H1 (cell line): ENCODE results near the gene RARB. TPM values are rescaled to one million over a fixed set of nuclear protein-coding genes. Genes with fewer than 3 reads are reported as not detected.

Source experiments
- polyA plus RNA-seq, 7 experiments: library from polyadenylated mRNA; depleted of rRNA in 3 of 7; stranded (reverse) in 5 of 7; unstranded in 2 of 7; fragments of >200 nt in 5 of 7; fragments of 200-250 nt in 2 of 7; gene quantifications; 1 replicate in 5 of 7; 2 replicates in 1 of 7; 4 replicates in 1 of 7; pipeline versions ENCODE4 v1.2.1 to v1.2.3, GENCODE V29; 2011 to 2013; ENCODE audit warnings: missing spikeins in 2 of 7, mixed read lengths in 2 of 7
- total RNA-seq: library from RNA; stranded (reverse); fragmentation: NEBNext Ultra II Directional; extraction: Animal tissue kit (Norgen Biotek cat#: 25700); gene quantifications from 2 replicates; pipeline ENCODE4 v1.2.1, GENCODE V29; 2021
- TF ChIP-seq, protein P1 (sequence below), 3 experiments: IDR thresholded peaks; 1 replicate in 2 of 3; 2 replicates in 1 of 3; pipeline versions ENCODE4 v1.5.1 to v1.6.1; 2011; ENCODE audit warnings: low read length in 3 of 3, mild to moderate bottlenecking in 3 of 3, inconsistent platforms in 2 of 3, low read depth in 1 of 3, moderate library complexity in 1 of 3; ENCODE audit not compliant: insufficient read depth in 1 of 3; ENCODE audit errors: control extremely low read depth in 1 of 3

RARB gene
- total and polyA plus RNA-seq, 2 of the 8 experiments (the other 6 are each of a cell fraction or from before 2014, with no cell fraction given): 0.15 to 0.22 TPM

DNA sequence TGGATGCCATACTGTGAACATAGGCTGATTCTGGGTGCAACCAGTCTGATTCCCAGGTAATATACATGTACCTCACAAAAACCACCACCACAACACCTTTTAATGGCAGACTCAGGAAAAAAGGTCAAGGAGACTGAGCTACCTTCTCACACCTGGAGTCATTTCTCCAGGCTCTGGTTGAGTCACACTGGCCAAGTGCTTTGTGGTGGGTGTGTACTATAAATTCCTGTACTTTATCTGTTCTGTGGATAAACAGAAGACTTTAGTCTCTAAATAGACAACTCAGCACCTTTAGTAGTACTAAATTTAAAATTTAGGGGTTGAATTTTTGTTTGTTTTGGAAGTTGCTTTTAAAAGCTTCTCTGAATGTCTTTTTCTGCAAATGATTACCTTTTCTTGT, 190.0 kb downstream of the RARB start (continued):
- TF ChIP-seq, protein P1, sequence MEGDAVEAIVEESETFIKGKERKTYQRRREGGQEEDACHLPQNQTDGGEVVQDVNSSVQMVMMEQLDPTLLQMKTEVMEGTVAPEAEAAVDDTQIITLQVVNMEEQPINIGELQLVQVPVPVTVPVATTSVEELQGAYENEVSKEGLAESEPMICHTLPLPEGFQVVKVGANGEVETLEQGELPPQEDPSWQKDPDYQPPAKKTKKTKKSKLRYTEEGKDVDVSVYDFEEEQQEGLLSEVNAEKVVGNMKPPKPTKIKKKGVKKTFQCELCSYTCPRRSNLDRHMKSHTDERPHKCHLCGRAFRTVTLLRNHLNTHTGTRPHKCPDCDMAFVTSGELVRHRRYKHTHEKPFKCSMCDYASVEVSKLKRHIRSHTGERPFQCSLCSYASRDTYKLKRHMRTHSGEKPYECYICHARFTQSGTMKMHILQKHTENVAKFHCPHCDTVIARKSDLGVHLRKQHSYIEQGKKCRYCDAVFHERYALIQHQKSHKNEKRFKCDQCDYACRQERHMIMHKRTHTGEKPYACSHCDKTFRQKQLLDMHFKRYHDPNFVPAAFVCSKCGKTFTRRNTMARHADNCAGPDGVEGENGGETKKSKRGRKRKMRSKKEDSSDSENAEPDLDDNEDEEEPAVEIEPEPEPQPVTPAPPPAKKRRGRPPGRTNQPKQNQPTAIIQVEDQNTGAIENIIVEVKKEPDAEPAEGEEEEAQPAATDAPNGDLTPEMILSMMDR (IDR thresholded peaks at IDR 0.05; ENCODE audit: control extremely low read depth in 1 of 3, insufficient read depth in 1 of 3, low read depth in 1 of 3, low read length in 3 of 3): no peak
- TF ChIP-seq, all 59 proteins: peak for 0
